Measurements from ENCODE around the gene C1orf21.

The C1orf21 gene

GRCh38 chr1:184567009-184567408 lies 180.2 kb downstream of the C1orf21 start:
- H4K20me1 ChIP-seq = peaks cover 0 to 10% (median 0%) of the 10 kb centered on the region in 11 experiments; a peak in 1 of 22 replicates
- no peak overlapping the region for H3K4me3 ChIP-seq
- no peaks in the 10 kb centered on the region for H3K27me3 ChIP-seq
- H3K4me1 ChIP-seq = peaks cover 10 to 28% (median 11%) of the 10 kb centered on the region in 10 experiments
- H3K9me3 ChIP-seq (replicated peaks in 1 of 11) = no peaks in the 10 kb centered on the region
- no peak overlapping the region for H3K9ac ChIP-seq
- TF ChIP-seq Cebpa-rat (IDR thresholded peaks at IDR 0.05) = no peak
- H3K4me2 ChIP-seq = peak overlapping the region in 10 of 11 experiments; percentile 15 to 53 (median 46); a peak in 16 of 22 replicates
- no peak overlapping the region for H3K27ac ChIP-seq
- peaks cover 0 to 20% (median 0%) of the 10 kb centered on the region in 11 experiments; a peak in 4 of 22 replicates for H3K36me3 ChIP-seq

DNA sequence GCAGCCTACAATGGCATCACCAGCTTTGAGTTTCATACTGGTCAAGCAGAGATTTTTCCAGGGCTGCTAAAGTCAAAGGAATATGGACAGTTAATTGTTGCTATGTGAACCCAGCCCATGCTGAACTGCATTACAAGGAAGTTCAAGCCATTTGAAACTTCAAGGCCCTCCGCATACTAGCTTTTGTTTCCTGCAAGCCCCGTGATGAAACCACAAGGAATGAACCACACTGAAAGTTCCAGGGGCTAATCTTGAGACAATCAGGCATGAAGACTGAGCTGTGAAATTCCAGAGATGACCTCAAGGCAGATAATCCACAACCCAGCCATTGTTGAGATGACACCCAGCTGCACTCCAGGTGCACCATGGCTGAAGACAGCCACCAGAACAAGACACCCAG lies 180.8 kb downstream of the C1orf21 start:
- peak overlapping the region; percentile 15 to 53 (median 46) for H3K4me2 ChIP-seq
- peaks cover 0 to 22% (median 0%) of the 10 kb centered on the region in 11 experiments; a peak in 5 of 22 replicates for H3K36me3 ChIP-seq

DNA sequence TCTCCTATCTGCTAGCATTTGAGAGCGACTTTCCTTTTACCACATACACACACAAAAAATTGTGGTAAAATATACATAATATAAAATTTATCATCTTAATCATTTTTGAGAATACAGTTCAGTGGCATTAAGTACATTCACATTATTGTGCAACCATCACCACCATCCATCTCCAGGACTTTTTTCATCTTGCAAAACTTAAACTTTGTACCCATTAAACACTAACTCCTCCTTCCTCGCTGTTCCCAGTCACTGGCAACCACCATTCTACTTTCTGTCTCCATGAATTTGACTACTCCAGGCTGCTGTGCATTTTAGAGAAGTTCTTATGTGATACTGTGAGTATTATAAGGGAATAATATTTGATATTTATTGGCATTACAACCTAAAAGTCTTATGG lies 181.3 kb downstream of the C1orf21 start:
- Histone ChIP-seq H3K9me3 (replicated peaks in 1 of 11) (no peaks in the 10 kb centered on the region), H3K27ac (no peak overlapping the region), H4K20me1 (peaks cover 0 to 10% (median 0%) of the 10 kb centered on the region in 11 experiments; a peak in 1 of 22 replicates), H3K4me1 (peaks cover 10 to 16% (median 11%) of the 10 kb centered on the region in 10 experiments), H3K36me3 (peaks cover 0 to 27% (median 0%) of the 10 kb centered on the region in 11 experiments; a peak in 5 of 22 replicates), H3K4me3 (no peak overlapping the region), H3K4me2 (peak overlapping the region in 10 of 11 experiments; percentile 15 to 53 (median 46); a peak in 14 of 22 replicates), H3K27me3 (no peaks in the 10 kb centered on the region), H3K9ac (no peak overlapping the region)
- no peak for TF ChIP-seq Cebpa-rat (IDR thresholded peaks at IDR 0.05)

More for the DNA sequence above, 180.8 kb downstream of the C1orf21 start:
- H3K4me3 ChIP-seq = no peak overlapping the region
- peaks cover 0 to 10% (median 0%) of the 10 kb centered on the region in 11 experiments; a peak in 1 of 22 replicates for H4K20me1 ChIP-seq
- TF ChIP-seq Cebpa-rat (IDR thresholded peaks at IDR 0.05) = no peak
- H3K27me3 ChIP-seq = no peaks in the 10 kb centered on the region
- no peaks in the 10 kb centered on the region for H3K9me3 ChIP-seq (replicated peaks in 1 of 11)
- no peak overlapping the region for H3K9ac ChIP-seq
- H3K27ac ChIP-seq = no peak overlapping the region
- H3K4me1 ChIP-seq = peaks cover 10 to 22% (median 11%) of the 10 kb centered on the region in 10 experiments

- TF ChIP-seq Cebpa-rat (IDR thresholded peaks at IDR 0.05) = no peak
- H3K4me3 ChIP-seq = no peak overlapping the region
- no peak overlapping the region for H3K4me2 ChIP-seq
- no peaks in the 10 kb centered on the region for H3K9me3 ChIP-seq (replicated peaks in 1 of 11)
- peaks cover 0 to 10% (median 0%) of the 10 kb centered on the region in 11 experiments; a peak in 1 of 22 replicates for H4K20me1 ChIP-seq
- no peak overlapping the region for H3K9ac ChIP-seq
- peaks cover 10 to 16% (median 11%) of the 10 kb centered on the region in 10 experiments for H3K4me1 ChIP-seq
- peaks cover 0 to 31% (median 0%) of the 10 kb centered on the region in 11 experiments; a peak in 5 of 22 replicates for H3K36me3 ChIP-seq
- no peaks in the 10 kb centered on the region for H3K27me3 ChIP-seq
- no peak overlapping the region for H3K27ac ChIP-seq
Observed at GRCh38 chr1:184569106-184569505, 182.3 kb downstream of the C1orf21 start.

DNA sequence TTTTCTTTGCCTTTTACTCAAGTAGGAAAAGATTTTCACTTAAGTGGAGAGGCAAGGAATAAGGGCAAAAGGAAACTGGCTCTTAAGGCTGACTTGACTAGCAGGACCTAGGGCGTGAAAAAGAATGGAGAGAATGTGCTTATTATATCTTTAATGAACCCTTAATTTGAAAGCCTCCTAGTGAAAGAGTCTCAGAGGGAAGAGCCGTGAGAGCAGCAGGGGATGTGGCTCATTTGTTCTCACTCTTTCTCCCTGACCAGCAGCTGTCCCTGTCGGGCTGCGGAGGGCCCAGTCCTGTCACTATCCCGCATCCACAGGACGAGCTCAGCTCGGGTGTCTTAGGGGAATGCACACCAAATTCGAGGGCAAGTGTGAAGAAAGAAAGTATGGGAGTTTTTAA lies 187.8 kb downstream of the C1orf21 start:
- no peak overlapping the region for H3K4me3 ChIP-seq
- H3K27ac ChIP-seq = no peak overlapping the region
- H3K9me3 ChIP-seq (replicated peaks in 1 of 11) = peaks cover under 1 to 8% (median 3%) of the 10 kb centered on the region in 11 experiments; a peak in 14 of 22 replicates
- peaks cover 0 to 6% (median 0%) of the 10 kb centered on the region in 11 experiments; a peak in 2 of 22 replicates for H4K20me1 ChIP-seq
- no peaks in the 10 kb centered on the region for H3K27me3 ChIP-seq
- peaks cover 0 to 19% (median 0%) of the 10 kb centered on the region in 11 experiments; a peak in 3 of 22 replicates for H3K36me3 ChIP-seq
- no peaks in the 10 kb centered on the region for H3K4me1 ChIP-seq
- TF ChIP-seq Cebpa-rat (IDR thresholded peaks at IDR 0.05) = no peak
- no peak overlapping the region for H3K4me2 ChIP-seq
- no peak overlapping the region for H3K9ac ChIP-seq

- Histone ChIP-seq H4K20me1 (peaks cover 0 to 6% (median 0%) of the 10 kb centered on the region in 11 experiments; a peak in 1 of 22 replicates), H3K4me3 (no peak overlapping the region), H3K4me2 (no peak overlapping the region), H3K36me3 (peaks cover 0 to 22% (median 0%) of the 10 kb centered on the region in 11 experiments; a peak in 4 of 22 replicates), H3K9ac (no peak overlapping the region), H3K27me3 (no peaks in the 10 kb centered on the region), H3K27ac (no peak overlapping the region), H3K4me1 (no peaks in the 10 kb centered on the region), H3K9me3 (replicated peaks in 1 of 11) (peaks cover 7 to 17% (median 13%) of the 10 kb centered on the region in 11 experiments; a peak in 16 of 22 replicates)
- no peak for TF ChIP-seq Cebpa-rat (IDR thresholded peaks at IDR 0.05)
Observed at GRCh38 chr1:184576822-184577221, 190.0 kb downstream of the C1orf21 start.

GRCh38 chr1:184577319-184577718 lies 190.5 kb downstream of the C1orf21 start:
- H3K9ac ChIP-seq = no peak overlapping the region
- TF ChIP-seq Cebpa-rat (IDR thresholded peaks at IDR 0.05) = no peak
- H4K20me1 ChIP-seq = peaks cover 0 to 11% (median 0%) of the 10 kb centered on the region in 11 experiments; a peak in 1 of 22 replicates
- H3K27me3 ChIP-seq = no peaks in the 10 kb centered on the region
- no peaks in the 10 kb centered on the region for H3K4me1 ChIP-seq
- no peak overlapping the region for H3K27ac ChIP-seq
- peaks cover 0 to 22% (median 0%) of the 10 kb centered on the region in 11 experiments; a peak in 4 of 22 replicates for H3K36me3 ChIP-seq
- peaks cover 7 to 17% (median 13%) of the 10 kb centered on the region in 11 experiments; a peak in 16 of 22 replicates for H3K9me3 ChIP-seq (replicated peaks in 1 of 11)
- H3K4me3 ChIP-seq = no peak overlapping the region
- no peak overlapping the region for H3K4me2 ChIP-seq

DNA sequence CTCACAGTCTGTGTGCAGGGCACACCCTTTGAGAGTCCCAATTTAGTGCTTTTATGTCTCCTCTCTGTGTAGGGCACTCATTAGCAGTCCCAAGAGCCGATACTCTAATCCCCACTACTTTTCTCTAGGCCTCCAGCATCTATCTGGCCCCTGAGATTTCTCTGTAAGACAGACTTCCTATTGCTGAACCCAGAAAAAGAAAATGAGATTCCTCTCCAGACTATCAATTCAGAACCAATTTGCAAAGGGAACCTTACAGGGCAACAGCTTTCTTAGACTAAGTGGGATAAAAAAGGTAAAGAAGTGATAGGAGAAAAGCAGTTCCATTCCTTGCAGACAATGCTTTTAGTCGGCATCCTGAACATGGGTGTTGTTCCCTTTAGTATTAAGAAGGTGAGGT lies 195.6 kb downstream of the C1orf21 start:
- Histone ChIP-seq H3K27me3 (no peaks in the 10 kb centered on the region), H3K4me2 (no peak overlapping the region), H3K4me3 (no peak overlapping the region), H3K36me3 (peaks cover 0 to 12% (median 0%) of the 10 kb centered on the region in 11 experiments; a peak in 4 of 22 replicates), H4K20me1 (peaks cover 0 to 20% (median 0%) of the 10 kb centered on the region in 11 experiments; a peak in 2 of 22 replicates), H3K9me3 (replicated peaks in 1 of 11) (peaks cover 9 to 24% (median 14%) of the 10 kb centered on the region in 11 experiments; a peak in 16 of 22 replicates), H3K9ac (no peak overlapping the region), H3K4me1 (0 out of 20 replicates have a peak, but pooled peaks cover 0 to 9% (median 0%) of the 10 kb centered on the region in 10 experiments), H3K27ac (no peak overlapping the region)
- no peak for TF ChIP-seq Cebpa-rat (IDR thresholded peaks at IDR 0.05)

DNA sequence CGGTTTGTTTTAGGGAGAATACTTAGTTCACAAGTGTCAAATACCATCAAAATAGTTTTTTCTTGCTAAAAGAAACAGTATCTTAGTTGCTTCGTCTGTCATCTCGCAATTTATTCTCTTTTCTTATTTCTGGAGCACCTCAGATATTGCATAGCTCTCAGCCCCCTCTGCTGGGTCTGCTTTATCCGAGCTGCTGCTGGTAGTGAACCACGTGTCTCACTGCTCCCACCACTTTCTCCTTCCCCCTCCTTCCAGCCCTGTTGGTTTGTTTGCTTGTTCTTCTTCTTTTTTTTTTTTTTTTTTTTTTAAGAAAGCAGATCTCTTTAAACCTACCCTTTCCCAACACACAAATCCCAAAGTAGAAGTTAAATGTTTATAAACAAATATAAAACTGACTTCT lies 197.0 kb downstream of the C1orf21 start:
- no peak overlapping the region for H3K27ac ChIP-seq
- peaks cover 0 to 33% (median 0%) of the 10 kb centered on the region in 11 experiments; a peak in 2 of 22 replicates for H4K20me1 ChIP-seq
- H3K27me3 ChIP-seq = no peaks in the 10 kb centered on the region
- H3K9me3 ChIP-seq (replicated peaks in 1 of 11) = peaks cover 9 to 23% (median 14%) of the 10 kb centered on the region in 11 experiments; a peak in 16 of 22 replicates
- no peak overlapping the region for H3K4me3 ChIP-seq
- peaks cover 0 to 12% (median 0%) of the 10 kb centered on the region in 11 experiments; a peak in 4 of 22 replicates for H3K36me3 ChIP-seq
- 0 out of 20 replicates have a peak, but pooled peaks cover 0 to 9% (median 0%) of the 10 kb centered on the region in 10 experiments for H3K4me1 ChIP-seq
- TF ChIP-seq Cebpa-rat (IDR thresholded peaks at IDR 0.05) = no peak
- H3K9ac ChIP-seq = no peak overlapping the region
- H3K4me2 ChIP-seq = no peak overlapping the region

Measured in BLaER1 treated with 17β-estradiol and CSF1 and Interleukin-3, amounts not matched to agents 10 nM and 100 nM (cell line).